HG03097 (cell line): ENCODE measurements around the gene RBM19.

ENCODE experiments used
- ATAC-seq: cut with Tn5 transposase; IDR thresholded peaks from one replicate; pipeline ENCODE4 v1.9.1; 2021; ENCODE audit not compliant: unreplicated experiment, low FRiP score

The RBM19 gene

GRCh38 chr12:113838896-113839295 lies 127.2 kb downstream of the RBM19 start:
- no peak for ATAC-seq

GRCh38 chr12:113837528-113838296 lies 128.4 kb downstream of the RBM19 start:
- no peak for ATAC-seq

- no peak for ATAC-seq
Observed at GRCh38 chr12:113837084-113837483, 129.0 kb downstream of the RBM19 start.

GRCh38 chr12:113835896-113836295 lies 130.2 kb downstream of the RBM19 start:
- no peak for ATAC-seq

- ATAC-seq, result no peak
Observed at GRCh38 chr12:113835433-113835832, 130.7 kb downstream of the RBM19 start.

- no peak for ATAC-seq
Observed at GRCh38 chr12:113833422-113833821, 132.7 kb downstream of the RBM19 start.

- ATAC-seq, result no peak
Observed at GRCh38 chr12:113831476-113831875, 134.6 kb downstream of the RBM19 start.

- no peak for ATAC-seq
Observed at GRCh38 chr12:113831016-113831415, 135.1 kb downstream of the RBM19 start.

GRCh38 chr12:113829212-113829611 lies 136.9 kb downstream of the RBM19 start:
- no peak for ATAC-seq

- no peak for ATAC-seq
Observed at GRCh38 chr12:113827539-113828114, 138.5 kb downstream of the RBM19 start.

GRCh38 chr12:113826805-113827538 lies 139.2 kb downstream of the RBM19 start:
- no peak for ATAC-seq

- ATAC-seq, result no peak
Observed at GRCh38 chr12:113825705-113826104, 140.4 kb downstream of the RBM19 start.

- no peak for ATAC-seq
Observed at GRCh38 chr12:113823816-113824215, 142.3 kb downstream of the RBM19 start.

- no peak for ATAC-seq
Observed at GRCh38 chr12:113823016-113823415, 143.1 kb downstream of the RBM19 start.

- no peak for ATAC-seq
Observed at GRCh38 chr12:113820842-113821241, 145.3 kb downstream of the RBM19 start.

- ATAC-seq, result no peak
Observed at GRCh38 chr12:113820309-113820708, 145.8 kb downstream of the RBM19 start.

GRCh38 chr12:113819495-113819894 lies 146.6 kb downstream of the RBM19 start:
- ATAC-seq, result no peak

- ATAC-seq, result no peak
Observed at GRCh38 chr12:113818833-113819232, 147.3 kb downstream of the RBM19 start.

GRCh38 chr12:113818283-113818682 lies 147.8 kb downstream of the RBM19 start:
- no peak for ATAC-seq

- ATAC-seq, result no peak
Observed at GRCh38 chr12:113816866-113817265, 149.3 kb downstream of the RBM19 start.

- no peak for ATAC-seq
Observed at GRCh38 chr12:113815031-113815430, 151.1 kb downstream of the RBM19 start.

- ATAC-seq, result no peak
Observed at GRCh38 chr12:113813229-113813541, 152.9 kb downstream of the RBM19 start.
